Transverse colon (tissue), 4 donors: Measurements from ENCODE around the gene MT4.

Source experiments
- POLR2AphosphoS5 ChIP-seq, 3 donors: sonication (generic); formaldehyde crosslinking; IDR thresholded peaks; one replicate each; pipeline ENCODE4 v1.6.1; 2016; ENCODE audit warnings: antibody characterized with exemption in 3 of 3
- TF ChIP-seq, protein P1 (sequence below), 5 experiments: fragments of 200-600 bp in 3 of 5; fragments of 450-650 bp in 2 of 5; sonication (generic) in 3 of 5; IDR thresholded peaks; 1 replicate in 2 of 5; 2 replicates in 3 of 5; pipeline ENCODE4 v1.5.1; 2016 to 2017; ENCODE audit warnings: antibody characterized with exemption in 5 of 5, inconsistent platforms in 3 of 5, mild to moderate bottlenecking in 2 of 5, moderate library complexity in 1 of 5

DNA sequence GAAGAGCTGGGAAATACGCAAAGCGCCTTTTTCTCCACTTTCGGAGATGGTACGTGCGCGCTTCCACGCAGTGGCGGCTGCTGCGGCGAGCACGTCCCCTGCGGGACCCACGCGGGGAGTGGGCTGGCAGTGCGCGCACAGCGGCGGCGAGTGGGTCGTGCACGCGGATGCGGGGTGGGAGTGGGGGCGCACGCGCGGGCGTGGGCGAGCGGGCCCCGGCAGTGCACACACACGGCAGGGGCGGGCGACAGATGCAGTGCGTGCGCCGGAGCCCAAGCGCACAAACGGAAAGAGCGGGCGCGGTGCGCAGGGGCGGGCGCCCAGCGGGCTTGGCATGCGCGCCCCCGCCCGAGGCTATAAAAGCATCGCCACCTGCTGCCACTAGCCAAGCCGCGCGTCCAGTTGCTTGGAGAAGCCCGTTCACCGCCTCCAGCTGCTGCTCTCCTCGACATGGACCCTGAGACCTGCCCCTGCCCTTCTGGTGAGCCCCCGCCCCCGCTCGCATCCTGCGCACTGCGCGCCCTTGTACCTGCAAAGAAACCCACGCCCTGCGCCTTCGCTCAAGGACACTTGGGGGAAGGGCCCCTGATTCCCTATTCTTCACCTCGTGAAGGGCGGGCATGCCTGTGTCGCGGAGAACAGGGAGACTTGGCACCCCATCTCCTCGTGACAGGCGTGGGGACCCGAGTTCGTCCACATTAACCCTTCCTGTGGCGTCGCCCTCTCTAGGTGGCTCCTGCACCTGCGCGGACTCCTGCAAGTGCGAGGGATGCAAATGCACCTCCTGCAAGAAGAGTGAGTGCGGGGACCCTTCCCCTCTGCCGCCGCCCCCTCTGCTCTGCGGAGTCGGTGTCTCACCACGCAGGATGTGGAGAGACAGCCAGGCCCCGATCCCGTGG lies 24.5 kb downstream of the MT4 start, which contains the start of gene MT3:
- TF ChIP-seq, protein P1, sequence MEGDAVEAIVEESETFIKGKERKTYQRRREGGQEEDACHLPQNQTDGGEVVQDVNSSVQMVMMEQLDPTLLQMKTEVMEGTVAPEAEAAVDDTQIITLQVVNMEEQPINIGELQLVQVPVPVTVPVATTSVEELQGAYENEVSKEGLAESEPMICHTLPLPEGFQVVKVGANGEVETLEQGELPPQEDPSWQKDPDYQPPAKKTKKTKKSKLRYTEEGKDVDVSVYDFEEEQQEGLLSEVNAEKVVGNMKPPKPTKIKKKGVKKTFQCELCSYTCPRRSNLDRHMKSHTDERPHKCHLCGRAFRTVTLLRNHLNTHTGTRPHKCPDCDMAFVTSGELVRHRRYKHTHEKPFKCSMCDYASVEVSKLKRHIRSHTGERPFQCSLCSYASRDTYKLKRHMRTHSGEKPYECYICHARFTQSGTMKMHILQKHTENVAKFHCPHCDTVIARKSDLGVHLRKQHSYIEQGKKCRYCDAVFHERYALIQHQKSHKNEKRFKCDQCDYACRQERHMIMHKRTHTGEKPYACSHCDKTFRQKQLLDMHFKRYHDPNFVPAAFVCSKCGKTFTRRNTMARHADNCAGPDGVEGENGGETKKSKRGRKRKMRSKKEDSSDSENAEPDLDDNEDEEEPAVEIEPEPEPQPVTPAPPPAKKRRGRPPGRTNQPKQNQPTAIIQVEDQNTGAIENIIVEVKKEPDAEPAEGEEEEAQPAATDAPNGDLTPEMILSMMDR (IDR thresholded peaks at IDR 0.05), result no peak
- TF ChIP-seq POLR2AphosphoS5 (IDR thresholded peaks at IDR 0.05), result no peak
